HG03442 (cell line): Measurements from ENCODE around the gene LNX1.

Experiments used
- ATAC-seq: cut with Tn5 transposase; IDR thresholded peaks from one replicate; pipeline ENCODE4 v1.9.1; 2021; ENCODE audit warnings: mild to moderate bottlenecking, moderate library complexity; ENCODE audit not compliant: unreplicated experiment

LNX1 gene

DNA sequence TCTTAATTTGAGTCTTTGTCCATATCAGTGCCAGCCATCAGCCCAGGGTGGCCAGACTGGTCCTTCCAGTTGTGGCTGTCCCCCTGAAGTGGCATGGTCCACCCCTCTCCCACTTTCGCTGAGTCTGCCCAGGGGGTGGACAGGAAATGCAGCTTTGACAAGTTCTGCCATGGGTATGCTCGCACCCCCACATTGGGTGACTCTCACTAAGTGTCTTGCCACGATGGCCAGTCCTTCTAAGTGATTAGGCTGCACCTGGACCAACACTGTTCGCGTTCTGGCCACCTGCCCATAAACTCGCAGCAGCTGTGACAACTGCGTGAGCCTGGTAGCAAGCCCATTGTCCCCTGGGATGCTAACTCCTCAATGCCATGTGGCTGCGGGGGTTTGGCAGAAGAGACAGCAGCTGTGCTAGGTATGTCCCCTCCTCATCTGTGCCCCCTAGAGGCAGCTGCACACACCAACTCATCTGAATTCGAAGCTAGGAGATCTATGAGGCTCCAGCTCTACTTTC, 10.0 kb upstream of the LNX1 start:
- peak; percentile 73 for ATAC-seq

DNA sequence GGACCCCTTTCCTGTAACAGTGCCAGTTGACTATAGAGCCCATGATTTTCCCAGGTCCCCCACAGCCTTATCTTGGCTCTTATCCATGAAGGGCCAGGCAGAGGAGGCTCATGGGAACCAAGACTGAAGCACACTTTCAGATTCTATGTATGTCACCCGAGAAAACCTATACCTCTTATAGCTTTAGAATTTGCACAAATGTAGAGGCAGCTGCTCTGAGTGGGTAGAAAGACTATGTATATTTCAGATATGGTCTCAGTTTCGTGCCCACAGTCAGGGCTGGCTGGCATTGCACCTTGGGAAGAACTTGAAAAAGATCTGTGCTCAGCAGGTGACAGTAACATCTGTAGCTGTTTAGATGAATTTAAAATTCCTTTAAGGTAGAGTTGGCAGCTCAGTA, 8.3 kb upstream of the LNX1 start:
- ATAC-seq = peak; percentile 62

DNA sequence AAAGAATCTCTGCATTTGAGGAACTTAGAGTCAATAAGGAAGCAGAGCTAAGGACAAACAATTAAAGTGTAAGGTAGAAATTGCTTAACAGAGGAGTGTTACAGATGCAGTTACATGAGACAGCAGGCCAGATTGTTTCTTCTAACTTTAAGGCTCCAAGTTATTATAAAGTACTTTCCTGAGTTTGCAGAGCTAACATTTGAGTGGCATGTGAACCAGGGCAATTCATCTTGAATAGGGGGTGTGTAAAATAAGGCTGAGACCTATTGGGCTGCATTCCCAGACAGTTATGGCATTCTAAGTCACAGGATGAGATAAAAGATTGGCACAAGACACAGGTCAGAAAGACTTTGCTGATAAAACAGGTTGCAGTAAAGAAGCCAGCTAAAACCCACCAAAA, 7.6 kb upstream of the LNX1 start:
- ATAC-seq = no peak

DNA sequence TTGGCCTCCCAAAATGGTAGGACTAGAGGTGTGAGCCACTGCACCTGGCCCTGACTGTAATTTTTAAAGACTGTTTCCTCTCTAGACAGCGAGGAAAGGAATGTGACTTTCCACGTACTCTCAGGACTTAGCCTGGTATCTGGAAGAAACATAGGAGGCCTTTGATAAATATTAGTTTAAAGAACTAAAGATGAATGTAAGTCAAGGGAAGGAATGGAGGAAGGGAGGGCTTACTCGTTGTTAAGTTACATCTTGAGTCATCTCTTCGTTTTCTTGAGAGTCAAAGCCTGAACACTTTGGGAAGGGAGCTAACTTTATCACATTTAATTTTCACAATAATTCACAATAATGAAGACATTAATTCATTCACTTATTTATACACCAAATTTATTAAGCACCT, 7.2 kb upstream of the LNX1 start:
- no peak for ATAC-seq

DNA sequence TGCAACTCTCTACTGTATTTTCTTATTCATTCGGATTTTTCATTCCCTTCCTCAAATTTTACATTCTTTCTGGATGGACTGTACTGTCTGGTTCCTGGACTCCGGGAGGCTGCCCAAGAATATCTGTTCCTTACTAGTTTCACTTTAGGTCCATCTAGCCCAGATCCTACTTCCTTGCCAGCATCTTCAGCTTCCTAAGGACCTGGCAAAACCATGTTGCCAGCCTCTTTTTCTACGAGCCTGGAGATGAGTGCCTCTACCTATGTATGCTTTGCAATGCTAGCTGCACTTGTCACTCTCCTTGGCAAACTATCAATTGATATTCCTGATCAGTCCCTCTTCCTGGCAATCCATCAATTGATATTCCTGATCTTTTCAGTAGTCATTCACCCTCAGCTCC, 5.6 kb upstream of the LNX1 start:
- ATAC-seq = no peak

DNA sequence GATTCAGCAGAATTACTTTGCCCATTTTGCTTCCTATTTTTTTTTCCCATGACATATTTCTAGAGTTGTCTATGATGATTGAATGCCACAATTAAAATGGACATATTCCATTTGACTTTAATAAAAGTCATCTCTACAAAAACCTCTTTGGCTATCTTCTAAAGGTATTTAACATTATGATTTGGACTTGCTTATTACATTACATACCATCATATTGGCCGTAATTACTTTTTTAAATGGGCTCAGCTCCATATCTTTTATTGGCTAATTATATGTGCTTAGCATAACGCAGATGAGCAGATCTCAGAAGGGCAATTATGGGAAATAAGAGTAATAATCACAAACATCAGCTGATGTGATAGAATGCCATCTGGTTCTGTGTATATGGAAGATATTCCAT, 4.5 kb upstream of the LNX1 start:
- ATAC-seq = no peak

DNA sequence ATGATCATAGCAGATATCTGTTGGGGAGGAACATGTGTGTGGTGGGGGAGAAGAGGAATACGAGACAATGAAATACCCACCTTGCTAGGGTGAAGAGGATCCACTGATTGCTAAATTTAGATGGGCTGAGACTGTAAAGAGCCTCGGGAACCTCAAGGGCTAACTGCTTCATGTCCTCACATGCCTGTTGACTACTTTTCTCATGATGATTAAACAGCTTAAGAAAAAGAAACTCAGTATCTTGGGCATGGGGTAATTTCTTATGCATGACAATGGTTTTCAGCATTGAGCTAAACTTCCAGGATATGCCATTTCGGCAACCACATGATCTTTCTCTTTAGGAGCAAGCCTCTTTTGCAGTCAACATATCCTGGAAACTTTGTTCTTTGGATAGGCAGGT, 3.9 kb upstream of the LNX1 start:
- ATAC-seq = no peak

DNA sequence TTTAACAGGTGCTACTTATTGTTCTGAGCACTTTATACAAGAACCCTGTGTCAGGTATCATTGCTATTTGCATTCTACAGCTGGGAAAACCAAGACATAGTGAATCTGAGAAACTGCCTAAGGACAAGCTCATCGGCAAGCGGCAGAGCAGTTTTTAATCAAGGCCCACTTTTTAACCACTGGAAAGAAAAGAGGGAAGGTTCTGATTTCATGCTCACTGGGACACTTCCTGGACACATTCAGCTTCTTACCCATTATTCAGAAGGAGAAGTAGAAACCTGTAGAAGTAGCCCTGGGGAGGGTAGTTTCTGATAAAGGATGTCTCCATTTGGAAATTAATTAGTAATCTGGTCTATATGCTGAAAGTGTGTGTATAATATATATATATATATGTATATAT, 2.5 kb upstream of the LNX1 start:
- ATAC-seq = no peak

DNA sequence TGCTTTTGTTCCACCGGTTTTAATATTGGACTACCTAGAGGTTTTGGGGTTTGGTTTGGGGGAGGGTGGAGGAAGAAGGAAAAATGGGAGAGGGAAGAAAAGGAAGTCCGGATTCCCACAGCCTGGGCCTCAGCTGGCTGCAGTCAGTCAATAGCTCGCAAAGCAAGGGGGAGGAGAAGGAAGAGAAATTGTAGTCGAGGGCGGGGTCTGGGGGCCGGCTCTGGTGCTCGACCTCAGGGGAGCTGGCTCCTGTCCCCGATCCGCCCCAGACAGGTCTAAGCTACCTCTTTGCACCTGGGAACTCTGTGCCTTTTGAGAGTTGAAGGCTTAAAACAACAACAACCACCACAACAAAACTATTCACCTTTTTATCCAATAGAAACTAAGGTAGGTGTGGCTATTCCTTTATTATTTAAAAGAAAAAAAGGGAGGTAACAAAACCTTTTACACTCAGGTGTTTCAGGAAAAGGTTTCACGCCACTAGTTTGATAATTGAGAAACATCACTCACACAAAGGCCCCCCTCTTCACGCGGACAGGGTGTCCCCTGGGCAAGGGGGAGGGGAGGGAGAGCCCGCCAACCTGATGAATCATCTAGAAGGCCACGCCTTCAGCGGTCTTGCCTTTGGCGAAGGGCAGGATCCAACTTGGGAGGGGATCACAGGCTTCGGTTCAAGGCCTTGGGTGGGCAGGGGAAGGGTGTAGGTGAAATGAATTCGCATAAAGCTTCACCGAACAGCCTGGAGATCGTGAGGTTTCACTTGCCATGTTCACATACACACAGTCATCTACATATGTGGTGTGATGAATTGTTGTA, 1.6 kb upstream of the LNX1 start:
- no peak for ATAC-seq

DNA sequence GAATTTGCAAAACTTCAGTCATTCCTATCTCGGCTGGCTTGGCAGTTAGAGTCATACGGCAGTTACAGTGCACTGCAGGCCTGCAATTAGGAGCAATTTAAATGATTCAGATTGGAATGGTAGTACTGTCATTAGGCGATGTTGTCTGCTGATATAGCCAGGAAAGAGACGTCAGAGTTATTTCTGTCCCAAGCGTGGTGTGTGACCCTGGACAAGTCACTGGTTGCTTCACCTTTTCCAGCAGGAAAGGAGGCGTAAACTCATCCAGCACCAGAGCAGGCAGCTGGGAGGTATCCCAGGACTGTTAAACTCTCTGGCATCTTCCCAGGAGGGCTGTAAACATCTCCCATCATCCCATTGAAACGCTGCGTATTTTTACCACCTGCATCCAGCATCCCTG, 836 bp upstream of the LNX1 start:
- ATAC-seq = no peak

DNA sequence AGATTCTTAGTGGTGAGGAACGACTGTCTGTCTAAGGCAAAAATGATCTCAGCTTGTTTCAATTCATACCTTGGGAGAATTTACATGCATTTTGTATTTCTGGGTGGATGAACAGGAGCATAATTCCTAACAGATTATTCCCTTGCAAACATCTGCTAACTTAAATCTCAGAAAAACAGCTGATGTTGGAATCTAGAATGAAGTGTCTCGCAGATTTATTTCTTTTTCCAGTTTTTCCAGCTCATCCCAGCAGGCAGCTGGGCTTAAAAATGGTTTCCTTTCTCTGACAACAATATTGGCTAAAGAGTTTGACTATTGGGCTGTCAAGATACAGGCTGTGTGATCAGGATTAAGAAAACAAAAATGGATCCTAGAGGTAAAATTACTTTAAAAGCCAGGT, 1.1 kb downstream of the LNX1 start:
- ATAC-seq = no peak

DNA sequence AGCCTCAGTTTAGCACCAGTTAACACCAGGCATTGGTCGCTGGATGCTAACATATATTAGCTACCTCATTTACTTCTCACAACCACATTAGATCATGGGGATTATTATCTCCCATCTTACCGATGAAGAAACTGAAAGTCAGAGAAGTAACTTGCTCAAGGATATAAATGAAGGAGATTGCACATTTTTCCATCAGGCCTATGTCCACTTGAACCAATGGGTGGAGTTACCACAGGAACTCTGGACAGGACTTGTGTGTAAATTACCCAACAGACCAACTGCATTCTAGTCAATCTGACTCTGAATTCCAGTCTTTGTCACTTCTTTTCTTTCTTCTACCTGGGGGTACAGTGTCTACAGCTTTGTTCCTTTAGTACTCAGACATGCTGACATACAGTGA, 1.8 kb downstream of the LNX1 start:
- no peak for ATAC-seq

DNA sequence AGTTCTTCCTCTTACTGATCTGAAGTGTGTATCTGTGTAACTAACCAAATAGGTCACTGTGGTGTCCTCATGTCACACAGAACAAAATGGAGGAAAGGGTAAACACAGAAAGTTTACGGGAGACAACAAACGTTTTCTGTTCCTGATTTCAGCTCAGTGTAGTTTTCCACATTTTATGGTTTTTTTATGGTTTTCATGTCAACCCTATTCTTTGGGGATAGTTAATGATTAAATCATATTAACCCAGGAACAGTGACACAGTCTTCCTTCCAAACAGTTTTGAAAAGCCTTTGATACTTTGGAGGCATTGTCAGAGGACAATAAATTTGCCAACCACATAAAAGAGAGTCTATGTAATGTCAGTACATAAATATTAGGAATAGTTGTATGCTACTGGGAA, 4.2 kb downstream of the LNX1 start:
- ATAC-seq = no peak

DNA sequence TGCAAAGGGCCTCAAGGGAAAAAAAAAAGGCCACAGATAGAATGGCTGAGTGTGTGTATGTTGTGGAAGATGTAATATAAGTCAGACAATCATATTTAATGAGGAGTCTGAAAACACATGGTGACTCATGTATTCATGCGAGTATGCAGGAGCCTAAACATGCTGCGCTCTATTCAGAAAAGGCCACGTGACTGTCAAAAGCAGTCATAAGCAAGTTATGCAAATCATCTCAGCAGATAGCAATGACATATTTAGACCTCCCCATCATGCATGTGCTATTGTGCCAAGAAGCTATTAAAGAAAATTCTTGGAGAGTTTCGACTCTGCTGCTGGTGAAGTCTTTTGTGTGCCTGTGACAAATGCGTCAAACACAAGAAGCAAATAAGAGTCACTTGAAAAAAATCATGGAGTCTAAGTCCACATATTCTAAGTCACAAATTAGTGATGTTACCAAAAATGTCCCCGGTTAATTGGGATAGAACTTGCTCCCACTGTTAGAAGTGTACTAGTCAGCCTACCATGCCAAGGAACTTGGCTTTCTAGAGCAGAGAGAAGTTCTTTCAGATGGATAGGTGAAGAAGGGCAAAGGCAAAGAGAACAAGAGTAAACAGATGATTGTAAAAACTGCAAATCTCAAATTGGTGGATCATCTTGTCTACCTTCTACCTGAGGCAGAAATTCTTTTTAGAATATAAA, 5.0 kb downstream of the LNX1 start:
- no peak for ATAC-seq

DNA sequence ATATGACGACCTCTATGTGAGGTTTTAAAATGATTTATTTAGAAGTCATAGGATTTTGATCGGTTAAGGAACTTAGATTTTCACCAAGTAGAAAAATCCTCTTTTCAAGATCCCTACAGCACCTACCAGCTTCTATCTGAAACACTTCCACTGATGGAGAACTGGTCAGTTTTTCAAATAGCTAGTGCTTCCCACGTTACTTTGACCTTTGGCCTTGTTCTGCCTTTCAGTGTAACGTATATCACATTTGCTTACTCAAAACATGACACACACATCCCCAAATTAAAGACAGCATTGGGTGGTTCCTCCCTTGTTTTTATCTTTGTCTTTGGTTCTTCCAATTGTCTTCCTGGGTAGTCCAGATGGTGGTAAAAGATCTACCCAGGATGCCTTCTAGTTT, 6.6 kb downstream of the LNX1 start:
- no peak for ATAC-seq

DNA sequence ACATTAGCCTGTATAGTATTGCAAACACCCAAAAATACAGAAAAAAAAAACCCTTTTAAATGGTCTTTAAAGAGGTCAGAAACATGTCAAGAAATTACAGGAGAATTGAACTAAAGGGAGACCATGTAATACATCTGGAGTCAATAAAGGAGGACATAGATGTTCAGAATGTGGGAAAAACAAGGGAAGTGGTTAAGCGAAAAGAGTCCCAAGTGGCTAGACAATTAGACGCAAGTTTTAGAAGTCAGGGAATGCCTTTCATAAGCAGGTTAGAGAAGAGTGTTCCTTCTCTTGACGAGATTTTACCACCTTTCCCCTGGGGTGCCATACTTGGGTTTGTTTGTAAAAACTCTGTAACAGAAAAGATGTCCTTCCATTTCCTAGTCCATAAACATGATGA, 7.8 kb downstream of the LNX1 start:
- ATAC-seq = no peak

DNA sequence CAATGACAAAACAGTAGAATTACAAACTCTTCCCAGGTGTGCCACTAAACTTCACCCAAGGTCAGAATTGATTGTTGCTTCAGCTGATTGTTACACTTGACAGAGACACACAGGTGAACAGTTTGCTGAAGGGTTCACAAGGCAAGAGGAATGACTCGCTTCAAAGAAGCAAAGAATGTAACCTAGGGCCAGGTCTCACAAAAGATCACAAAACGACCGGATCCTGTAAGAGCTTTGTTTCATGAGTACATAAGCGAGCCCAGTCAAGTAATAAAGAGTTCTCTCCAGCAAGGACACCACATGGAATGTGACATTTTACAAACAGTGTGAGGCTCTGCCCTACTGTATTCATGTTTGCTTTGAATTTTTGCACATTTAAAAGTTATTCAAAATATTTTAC, 9.1 kb downstream of the LNX1 start:
- ATAC-seq = no peak

DNA sequence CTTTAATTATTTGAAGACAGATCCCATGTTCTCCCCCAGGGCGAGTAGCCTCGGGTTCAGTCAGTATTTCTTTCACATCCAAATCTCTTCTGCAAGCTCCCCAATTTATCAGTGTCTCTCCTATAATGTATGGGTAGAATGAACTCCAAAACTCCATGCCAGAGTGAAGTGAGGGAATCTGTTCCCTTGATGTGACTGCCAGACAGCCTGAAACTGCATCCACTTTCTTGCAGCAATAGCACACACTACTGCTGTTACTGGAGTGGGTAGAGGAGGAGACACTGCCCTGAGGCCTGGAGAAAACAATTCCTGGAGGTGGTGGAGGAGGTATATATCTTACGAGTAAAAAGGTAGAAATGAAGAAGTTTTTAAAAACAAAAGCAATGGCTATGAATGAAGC, 11.0 kb downstream of the LNX1 start:
- ATAC-seq = no peak

DNA sequence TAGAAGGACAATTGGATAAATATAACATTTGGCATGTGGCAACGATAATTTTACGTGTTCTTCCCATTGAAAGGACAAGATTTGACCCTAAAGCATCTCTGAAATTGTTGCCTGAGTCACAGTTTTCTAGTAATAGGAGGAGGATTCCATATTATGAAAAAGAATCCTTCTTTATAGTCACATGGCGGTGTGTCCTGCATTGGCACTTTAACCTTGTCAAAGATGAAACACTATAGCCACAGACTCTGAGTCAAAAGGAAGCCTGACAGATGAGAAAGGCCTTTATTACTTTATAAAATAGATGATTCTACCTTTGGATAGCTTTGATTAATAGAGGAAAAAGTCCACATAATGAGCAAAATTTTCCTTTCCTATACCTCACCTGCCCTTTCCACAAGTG, 11.5 kb downstream of the LNX1 start:
- ATAC-seq = no peak

DNA sequence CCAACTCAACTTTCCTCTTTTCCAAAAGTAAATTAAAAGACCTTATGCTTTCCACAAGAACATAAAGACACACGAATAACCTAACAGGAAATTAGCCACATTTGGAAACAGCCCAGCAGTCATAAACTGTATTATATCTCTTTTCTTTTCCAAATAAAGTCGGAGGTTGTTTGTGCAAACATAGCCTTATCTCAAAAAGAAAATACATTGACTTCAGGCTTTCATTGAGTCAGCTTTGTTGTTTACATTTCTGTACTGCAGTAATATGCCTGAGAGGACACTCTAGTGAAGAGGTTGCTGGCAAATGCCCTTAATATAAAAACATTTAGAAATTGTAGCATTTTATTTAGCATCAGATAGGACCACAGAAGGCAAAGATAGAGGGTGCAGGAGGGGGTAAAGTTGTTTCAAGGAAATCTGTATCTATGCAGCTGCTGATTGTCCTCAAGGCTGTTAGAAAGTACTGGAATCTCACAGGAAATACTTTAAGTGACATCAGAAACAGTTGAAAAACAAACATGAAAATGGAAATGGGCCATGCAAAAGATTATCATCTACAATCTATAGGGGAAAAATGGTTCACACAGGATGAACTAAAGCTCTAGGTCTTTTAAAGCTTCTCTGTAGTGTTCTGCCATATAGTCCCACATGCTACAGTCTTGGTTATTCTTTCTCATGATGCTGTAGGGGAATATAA, 14.5 kb downstream of the LNX1 start:
- no peak for ATAC-seq

DNA sequence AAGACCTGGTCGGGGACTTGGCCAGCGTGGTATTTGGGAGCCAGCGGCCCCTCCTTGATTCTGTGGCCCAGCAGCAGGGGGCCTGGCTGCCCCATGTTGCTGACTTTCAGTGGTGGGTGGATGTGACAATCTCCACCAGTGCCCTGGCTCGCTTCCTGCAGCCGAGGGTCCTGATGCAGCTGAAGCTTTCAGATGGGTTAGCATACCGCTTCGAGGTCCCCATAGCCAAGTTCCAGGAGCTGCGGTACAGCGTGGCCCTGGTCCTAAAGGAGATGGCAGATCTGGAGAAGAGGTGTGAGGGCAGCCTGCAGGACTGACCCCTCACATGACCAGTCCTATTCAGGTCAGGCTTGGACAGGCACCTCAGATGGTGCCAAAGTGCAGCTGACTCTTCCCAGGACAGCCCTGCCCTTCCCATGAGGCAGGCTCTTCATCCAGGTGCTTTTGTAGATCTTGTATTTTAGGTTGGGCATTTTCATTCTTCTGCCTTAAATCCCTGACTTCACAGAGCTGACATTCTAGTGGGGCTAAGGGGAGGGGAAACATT, 15.1 kb downstream of the LNX1 start:
- no peak for ATAC-seq

DNA sequence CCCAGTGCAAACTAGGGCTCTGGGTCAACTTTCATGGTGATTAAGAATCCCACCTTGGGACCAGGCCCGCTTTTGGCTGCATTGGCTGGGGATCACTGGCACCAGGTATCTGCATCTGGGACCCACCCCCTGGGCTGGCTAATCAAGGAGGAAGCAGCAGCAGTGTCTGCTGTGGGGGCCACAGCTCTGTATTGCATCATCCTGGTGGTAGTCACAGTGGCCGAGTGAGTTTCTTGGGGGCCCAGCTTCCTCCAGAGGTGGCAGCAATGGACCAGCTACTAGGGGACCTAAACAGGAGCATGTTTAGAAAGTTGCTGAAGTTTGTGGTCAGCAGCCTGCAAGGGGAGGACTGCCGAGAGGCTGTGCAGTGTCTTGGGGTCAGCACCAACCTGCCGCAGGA, 15.7 kb downstream of the LNX1 start:
- ATAC-seq = no peak
